Esophagus squamous epithelium (tissue), 4 donors: ENCODE data around the gene NUP98.

Experiments
- CTCF ChIP-seq, 6 experiments: fragments of 450-650 bp in 4 of 6; fragments of 200-600 bp in 2 of 6; sonication (generic) in 2 of 6; IDR thresholded peaks; one replicate each; pipeline ENCODE4 v1.5.1; 2016 to 2019; ENCODE audit warnings: antibody characterized with exemption in 6 of 6, mild to moderate bottlenecking in 4 of 6, moderate library complexity in 4 of 6
- POLR2A ChIP-seq, 4 donors: fragments of 450-650 bp; IDR thresholded peaks; one replicate each; pipeline ENCODE4 v1.6.1; 2017; ENCODE audit warnings: antibody characterized with exemption in 4 of 4, mild to moderate bottlenecking in 4 of 4, moderate library complexity in 3 of 4

- TF ChIP-seq POLR2A (IDR thresholded peaks at IDR 0.05) (no peak), CTCF (IDR thresholded peaks at IDR 0.05) (no peak)
Measured at GRCh38 chr11:3686751-3687150, 110.6 kb downstream of the NUP98 start.
